ENCODE data around the gene KDF1.
A peak's percentile ranks its signal among the peaks of the same experiment; 100 is the strongest.
"Not testable (repeated sequence)": the region's sequence is repeated elsewhere in the genome, so short reads cannot be mapped to it uniquely, and the experiment has no call there.

Gene KDF1

DNA sequence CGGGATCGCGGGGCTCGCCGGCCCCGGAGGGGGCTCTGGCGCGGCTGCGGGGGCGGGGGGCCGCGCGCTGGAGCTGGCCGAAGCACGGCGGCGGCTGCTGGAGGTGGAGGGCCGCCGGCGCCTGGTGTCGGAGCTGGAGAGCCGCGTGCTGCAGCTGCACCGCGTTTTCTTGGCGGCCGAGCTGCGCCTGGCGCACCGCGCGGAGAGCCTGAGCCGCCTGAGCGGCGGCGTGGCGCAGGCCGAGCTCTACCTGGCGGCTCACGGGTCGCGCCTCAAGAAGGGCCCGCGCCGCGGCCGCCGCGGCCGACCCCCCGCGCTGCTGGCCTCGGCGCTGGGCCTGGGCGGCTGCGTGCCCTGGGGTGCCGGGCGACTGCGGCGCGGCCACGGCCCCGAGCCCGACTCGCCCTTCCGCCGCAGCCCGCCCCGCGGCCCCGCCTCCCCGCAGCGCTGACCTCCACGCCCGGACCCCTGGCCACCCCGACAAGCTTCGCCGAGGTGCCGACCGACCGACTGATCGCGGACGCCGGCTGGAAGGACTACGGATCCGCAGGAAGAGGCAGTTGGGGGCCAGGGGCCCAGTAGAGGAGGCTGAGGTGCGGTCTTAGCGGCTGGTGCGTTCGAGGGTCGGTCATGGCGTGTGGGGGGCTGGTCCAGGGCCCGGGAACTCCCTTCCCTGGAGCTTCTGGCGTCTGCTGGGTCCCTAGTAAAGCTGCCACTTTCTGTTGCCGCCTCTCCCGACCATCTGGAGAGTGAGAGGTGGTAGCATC lies 33.9 kb upstream of the KDF1 start:
- no peak for DNase-seq (ENCODE audit: extremely low read depth in 1 of 2, low read depth in 1 of 2)

DNA sequence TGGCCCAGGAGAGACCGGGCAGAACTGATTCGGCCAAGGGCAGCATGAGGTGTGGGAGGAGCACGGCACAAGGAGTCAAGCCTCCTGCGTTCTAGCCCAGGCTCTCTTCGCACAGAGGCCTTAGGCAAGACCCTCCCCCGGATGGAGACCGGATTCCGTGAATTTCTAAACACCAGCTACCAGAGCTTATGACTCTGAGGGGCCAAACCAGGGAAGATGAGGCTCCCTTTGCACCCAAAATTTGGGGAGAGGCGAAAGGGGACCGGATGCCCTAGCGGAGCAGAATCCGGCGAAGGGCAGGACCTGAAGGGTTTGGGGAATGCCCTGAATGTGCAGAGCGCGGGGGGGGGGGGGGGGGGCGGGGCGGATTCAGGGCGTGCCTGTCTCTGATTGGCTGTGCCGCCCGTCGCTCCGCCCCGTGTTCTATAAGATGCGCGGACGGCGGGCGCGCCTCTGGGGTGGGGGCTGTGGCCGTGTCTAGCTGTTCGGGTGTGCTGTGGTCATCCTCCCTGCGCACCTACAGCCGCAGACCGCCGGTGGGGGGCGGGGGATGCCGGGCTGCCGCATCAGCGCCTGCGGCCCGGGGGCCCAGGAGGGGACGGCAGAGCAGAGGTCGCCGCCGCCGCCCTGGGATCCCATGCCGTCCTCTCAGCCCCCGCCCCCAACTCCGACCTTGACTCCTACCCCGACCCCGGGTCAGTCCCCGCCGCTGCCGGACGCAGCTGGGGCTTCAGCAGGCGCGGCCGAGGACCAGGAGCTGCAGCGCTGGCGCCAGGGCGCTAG lies 33.2 kb upstream of the KDF1 start, which contains the start of gene TRNP1:
TRNP1 (plus strand) TSS at position 456 of the 783 bp plus-strand sequence; CDS start at position 551, 95 bp downstream.
- DNase-seq (ENCODE audit: extremely low read depth in 1 of 2, low read depth in 1 of 2) = peak in 1 of 2 donors; percentile 45

DNA sequence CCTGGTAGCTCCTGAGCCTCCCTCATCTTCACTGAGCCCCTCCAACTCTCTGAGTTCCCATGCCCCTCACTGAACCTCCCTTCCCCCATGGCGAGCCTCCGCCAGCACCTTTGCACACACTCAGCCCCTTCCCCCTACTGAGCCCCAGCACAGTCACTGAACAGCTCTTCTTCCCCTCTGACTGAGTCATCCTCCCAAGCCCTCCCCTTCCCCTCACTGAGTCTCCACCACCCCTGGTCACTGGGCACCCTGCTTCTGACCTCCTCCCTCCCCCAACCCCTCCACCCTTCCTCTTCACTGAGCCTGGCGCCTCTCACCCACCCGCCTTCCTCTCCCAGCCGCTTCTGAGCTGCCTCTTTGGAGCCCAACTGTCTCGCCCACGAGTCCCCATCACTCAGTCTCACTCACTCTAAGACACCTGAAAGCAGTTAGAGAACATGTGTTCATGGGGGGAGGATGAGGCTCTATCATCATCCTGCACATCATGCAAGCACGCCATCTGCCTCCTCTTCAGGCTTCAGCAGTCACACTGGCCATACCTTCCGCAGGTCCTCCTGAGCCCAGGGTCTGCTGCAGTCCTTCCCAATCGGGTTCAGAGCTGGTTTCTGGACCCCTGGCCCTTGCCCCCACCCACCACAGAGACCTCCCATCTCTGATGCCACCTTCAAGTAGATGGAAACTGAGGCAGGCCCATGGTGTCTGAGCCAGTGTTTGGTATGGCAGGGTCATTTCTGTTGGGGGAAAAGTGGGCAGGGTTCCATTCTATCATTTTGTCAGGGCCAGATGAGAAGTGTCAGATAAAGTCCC lies 31.2 kb upstream of the KDF1 start:
- no peak for DNase-seq (ENCODE audit: extremely low read depth in 1 of 2, low read depth in 1 of 2)

DNA sequence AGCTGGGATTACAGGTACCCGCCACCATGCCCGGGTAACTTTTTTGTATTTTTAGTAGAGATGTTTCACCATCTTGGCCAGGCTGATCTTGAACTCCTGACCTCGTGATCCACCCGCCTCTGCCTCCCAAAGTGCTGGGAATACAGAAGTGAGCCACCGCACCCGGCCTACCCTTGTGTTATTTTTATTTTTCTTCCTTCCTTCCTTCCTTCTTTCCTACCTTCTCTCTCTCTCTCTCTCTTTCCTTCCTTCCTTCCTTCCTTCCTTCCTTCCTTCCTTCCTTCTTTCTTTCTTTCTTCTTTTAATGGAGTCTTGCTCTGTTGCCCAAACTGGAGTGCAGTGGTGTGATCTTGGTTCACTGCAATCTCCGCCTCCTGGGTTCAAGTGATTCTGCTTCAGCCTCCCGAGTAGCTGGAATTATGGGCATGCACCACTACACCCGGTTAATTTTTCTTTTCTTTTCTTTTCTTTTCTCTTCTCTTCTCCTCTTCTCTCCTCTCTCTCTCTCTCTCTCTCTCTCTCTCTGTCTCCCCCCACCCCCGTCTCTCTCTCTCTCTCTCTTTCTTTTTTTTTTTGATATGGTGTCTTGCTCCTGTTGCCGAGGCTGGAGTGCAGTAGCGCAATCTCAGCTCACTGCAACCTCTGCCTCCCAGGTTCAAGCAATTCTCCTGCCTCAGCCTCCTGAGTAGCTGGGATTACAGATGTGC lies 29.3 kb upstream of the KDF1 start:
- DNase-seq (ENCODE audit: extremely low read depth in 1 of 2, low read depth in 1 of 2) = not testable (repeated sequence)

DNA sequence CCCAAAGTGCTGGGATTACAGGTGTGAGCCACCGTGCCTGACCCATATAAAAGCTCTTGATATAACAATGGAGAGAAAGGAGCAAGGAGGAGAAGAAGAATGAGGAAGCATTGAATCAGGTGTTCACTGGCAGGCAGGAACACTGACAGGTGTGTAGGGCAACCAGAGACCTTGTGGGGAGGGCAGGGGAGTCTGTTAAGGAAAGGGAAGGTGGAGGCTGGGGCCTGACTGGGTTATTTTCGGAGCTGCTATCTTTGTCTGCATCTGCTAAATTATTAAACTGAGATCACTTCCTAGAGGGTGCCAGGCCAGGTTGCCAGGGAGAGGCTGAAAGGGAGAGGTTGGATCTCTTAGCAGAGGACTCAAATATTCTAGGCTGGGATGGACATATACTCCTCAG lies 26.4 kb upstream of the KDF1 start:
- no peak for DNase-seq (ENCODE audit: extremely low read depth in 1 of 2, low read depth in 1 of 2)

DNA sequence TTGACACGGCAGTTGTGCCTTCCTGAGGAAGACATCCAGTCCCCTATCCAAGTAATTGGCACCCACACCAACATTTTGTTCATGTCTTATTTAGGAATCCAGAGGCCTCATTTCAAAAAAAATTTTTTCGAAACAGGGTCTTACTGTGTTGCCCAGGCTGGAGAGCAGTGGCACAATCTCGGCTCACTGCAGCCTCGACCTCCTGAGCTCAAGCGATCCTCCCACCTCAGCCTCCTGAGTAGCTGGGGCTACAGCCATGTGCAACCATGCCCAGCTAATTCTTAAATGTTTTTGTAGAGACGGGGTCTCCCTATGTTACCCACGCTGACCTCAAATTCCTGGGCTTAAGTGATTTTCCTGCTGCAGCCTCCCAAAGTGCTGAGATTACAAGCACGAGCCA lies 24.0 kb upstream of the KDF1 start:
- DNase-seq (ENCODE audit: extremely low read depth in 1 of 2, low read depth in 1 of 2) = no peak

DNA sequence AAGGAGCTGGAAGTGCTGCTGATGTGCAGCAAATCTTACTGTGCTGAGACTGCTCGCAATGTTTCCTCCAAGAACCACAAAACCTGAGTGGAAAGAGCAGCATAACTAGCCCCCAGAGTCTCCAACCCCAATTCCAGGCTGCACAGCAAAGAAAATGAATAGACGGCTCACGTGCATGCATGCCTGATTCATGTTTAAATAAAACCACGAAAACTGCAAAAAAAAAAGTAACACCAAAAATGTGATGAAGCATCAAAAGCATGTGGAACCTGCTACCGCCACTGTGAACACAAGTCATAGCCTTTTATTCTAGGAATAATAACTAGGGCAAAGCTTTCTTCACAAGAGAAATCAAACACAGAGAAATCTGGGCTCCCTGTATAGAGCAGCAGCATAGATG lies 23.6 kb upstream of the KDF1 start:
- no peak for DNase-seq (ENCODE audit: extremely low read depth in 1 of 2, low read depth in 1 of 2)

DNA sequence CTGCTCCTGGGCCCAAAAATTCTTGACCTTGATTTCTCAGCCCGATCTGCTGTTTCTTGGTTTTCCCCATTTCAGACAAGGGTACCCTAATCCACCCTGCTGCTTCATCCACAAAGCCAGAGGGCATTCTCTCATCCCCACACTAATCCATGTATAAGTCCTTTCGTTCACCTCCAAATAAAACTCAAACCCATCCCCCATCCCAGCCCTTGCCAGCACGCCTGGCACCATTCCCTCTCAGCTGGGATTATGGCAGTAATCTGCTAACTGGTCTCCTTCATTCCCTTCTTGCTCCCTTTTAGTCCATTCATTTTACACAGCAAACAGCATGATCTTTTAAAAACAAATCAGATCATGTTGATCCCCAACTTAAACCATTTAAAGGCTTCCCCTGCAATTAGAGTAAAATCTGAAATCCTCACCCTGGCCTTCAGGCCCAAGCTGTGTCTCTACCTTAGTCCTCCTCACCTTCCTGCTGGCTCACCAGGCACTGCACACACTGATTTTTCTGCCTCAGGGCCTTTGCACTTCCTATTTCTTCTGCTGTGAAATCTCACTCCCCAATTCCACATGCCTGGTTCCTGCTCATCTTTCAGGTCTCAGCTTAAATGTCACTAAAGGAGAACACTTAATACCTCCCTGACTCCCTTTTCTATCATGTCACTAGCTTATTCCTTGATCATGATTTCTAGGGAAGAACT lies 21.0 kb upstream of the KDF1 start:
- DNase-seq (ENCODE audit: extremely low read depth in 1 of 2, low read depth in 1 of 2) = no peak

DNA sequence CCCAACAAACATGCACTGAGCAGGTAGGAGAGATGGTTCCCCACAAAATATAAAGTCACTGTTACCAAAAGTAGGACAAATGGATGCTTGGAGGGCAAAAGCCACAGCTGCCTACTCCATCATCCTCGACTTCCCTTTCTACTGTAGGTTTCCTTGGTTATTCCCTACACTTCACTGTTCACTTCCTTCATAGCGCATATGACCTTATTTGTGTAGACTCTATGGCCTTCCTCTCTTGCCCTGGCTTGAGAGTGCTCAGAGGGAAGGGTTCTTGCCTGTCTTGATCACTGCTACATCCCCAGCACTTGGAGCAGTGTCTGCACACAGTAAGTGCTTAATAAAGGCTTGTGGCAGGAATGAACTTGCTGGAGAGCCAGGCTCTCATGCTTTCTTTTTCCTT lies 18.6 kb upstream of the KDF1 start:
- no peak for DNase-seq (ENCODE audit: extremely low read depth in 1 of 2, low read depth in 1 of 2)

DNA sequence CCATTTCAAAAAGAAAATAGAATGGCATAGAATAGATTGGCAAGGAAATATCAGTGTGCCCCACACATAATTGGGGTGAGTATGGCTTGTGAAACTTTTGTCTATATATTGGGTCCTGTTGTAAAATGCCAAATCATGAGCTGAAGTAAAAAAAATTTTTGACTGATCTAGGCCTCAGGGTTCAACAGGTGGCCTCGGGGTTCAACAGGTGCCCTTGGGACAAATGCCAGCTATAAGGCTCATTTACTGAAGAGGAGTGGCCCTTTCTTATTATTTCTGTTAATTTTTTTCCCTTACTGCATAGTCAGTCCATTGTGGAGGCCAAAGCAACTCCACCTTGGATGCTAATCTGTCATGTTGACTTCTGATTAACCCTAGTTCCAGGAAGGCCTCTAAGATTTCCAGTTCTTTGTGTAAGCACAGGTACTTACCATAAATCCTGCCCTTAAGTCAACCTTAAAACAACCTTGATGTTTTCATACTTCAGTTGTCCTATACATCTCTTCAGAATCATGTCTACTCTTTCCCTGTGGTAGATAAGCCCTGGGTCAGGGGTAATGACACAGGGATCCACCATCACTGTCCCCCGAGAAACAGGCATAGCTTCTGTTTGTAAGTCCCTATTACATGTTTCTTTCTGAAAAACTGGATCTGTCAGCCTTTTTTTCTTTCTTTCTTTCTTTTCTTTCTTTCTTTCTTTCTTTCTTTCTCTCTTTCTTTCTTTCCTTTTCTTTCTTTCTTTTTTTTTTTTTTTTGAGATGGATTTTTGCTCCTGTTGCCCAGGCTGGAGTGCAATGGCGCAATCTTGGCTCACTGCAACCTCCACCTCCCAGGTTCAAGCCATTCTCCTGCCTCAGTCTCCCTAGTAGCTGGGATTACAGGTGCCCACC lies 16.6 kb upstream of the KDF1 start:
- no peak for DNase-seq (ENCODE audit: extremely low read depth in 1 of 2, low read depth in 1 of 2)

DNA sequence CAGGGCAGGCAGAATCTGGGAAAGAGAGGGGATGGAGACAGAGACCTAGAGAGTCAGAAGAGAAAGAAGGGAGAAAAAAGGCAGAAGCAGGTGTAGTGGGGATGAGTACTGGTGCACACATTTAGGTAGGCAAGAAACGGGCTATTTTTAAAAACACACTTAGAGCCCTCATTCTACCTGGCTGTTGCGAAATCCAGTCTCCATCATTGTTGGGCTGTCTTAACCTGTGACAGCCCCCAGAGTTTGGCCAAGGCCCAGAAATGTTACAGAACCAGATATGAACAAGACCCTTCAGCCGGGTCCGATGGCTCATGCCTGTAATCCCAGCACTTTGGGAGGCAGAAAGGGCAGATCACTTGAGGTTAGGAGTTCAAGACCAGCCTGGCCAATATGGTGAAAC lies 12.6 kb upstream of the KDF1 start:
- DNase-seq (ENCODE audit: extremely low read depth in 1 of 2, low read depth in 1 of 2) = no peak

DNA sequence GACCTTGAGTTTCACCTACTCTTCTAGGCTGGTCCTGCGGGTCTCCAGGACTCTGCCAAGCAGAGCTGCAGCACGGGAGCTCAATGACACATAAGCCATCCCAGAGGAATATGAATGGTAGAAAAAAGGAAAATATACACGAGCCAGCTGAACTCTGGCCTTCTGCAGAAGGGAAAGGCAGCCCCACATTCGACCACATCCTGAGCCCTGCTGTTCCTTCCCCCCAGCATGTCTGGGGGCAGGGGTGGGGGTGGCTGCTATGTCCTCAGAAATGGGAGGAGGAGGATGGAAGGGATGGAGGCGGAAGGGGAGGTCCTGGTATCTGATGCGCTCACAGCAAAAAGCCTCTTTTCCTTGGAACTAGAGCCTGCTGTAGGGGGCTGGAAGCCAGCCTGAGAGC lies 12.1 kb upstream of the KDF1 start:
- DNase-seq (ENCODE audit: extremely low read depth in 1 of 2, low read depth in 1 of 2) = no peak

DNA sequence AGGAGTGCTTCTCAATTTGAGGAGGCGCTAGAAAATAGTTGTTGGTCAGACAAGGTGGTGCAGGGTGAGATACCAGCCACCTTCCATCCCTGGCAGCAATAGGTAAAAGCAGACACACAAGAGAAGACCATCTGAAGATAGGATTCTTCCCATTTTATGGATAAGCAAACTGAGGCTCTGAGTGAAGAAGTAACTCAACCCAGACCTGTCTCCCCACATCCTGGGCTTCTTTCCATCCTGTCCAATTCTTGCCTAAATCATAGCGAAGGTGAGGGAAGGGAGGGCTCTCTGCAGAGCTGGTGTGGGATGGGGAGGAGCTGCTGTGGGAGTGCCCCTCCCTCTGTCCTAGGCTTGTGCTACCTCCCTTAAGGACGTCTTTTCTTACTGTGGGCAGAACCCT lies 11.3 kb upstream of the KDF1 start:
- DNase-seq (ENCODE audit: extremely low read depth in 1 of 2, low read depth in 1 of 2) = no peak

DNA sequence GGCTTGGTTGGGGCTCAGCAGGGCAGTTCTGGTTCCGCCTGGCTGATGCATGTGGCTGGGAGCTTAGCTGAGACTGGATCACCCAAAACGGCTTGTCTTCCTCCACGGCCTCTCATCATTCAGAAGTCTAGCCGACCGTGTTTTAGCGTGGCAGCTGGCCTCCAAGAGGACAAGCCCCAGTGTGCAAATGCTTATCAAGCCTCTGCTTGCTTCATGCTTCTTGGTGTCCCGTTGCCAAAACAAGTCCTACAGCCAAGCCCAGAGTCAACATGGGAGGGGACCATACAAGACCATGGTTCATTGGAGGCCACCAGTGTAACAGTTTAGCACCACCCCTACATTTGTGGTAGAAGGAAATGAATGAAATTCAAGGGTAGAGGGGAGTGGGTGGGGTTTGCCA lies 10.5 kb upstream of the KDF1 start:
- DNase-seq (ENCODE audit: extremely low read depth in 1 of 2, low read depth in 1 of 2) = no peak

DNA sequence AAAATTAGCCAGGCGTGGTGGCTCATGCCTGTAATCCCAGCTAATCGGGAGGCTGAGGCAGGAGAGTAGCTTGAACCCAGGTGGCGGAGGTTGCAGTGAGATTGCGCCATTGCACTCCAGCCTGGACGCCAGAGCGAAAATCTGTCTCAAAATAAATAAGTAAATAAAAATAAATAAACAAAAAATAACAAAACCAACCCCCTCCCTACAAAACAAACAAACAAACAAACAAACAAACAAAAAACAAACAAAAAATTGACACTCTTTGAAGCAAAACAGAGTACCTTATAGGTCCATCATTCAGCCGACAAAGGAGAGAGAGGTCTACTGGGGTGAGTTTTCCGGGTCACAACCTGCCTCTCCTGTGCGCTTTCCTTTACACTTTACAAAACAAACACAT lies 5.4 kb upstream of the KDF1 start:
- DNase-seq (ENCODE audit: extremely low read depth in 1 of 2, low read depth in 1 of 2) = no peak

DNA sequence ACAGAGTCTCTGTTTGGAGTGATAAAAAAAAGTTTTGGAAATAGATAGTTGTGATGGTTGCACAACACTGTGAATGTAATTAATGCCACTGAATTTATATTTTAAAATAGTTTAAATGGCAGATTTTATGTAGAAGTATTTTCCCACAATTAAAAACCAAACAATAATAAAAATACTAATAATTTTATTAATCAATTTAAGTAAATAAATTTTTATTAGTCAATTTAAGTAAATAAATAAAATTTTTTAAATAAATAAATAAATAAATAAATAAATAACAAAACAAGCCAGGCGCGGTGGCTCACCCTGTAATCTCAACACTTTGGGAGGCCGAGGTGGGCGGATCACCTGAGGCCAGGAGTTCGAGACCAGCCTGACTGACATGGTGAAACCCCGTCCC lies 4.9 kb upstream of the KDF1 start:
- DNase-seq (ENCODE audit: extremely low read depth in 1 of 2, low read depth in 1 of 2) = no peak

DNA sequence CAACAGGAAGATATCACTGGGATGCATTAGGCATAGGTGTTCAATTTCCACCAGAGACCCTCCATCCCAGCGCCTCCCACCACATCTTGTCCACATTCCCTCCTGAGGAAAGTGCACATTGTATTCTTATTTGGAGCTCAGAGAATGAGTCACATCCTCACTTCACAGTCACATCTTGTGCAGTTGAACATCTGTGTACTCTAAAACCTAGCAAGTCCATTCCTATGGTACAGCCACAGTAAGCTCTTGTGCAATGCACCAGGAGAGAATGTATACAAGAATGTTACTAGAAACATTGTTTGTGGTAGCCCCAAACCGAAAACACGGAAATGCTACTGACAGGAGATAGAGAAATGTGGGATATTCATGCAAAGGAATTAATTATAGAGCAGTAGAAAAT lies 1.6 kb upstream of the KDF1 start:
- no peak for DNase-seq (ENCODE audit: extremely low read depth in 1 of 2, low read depth in 1 of 2)

DNA sequence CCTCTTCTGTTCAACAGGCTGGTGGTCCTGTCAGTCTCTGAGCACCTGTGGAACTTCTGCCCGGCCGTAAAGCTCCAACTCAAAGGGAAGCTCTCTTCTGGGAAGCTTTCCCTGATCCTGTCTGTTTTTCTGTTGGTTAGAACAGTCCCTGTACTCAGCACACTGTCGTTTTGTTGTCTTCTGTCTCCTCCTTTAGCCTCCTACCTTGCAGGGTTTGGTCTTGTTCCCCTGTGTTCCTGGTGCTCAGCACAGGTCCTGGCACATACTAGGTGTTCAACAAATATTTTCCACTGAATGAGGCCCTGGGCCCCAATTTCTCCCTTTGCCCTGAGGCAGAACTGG lies 328 bp upstream of the KDF1 start:
- no peak for DNase-seq (ENCODE audit: extremely low read depth in 1 of 2, low read depth in 1 of 2)

DNA sequence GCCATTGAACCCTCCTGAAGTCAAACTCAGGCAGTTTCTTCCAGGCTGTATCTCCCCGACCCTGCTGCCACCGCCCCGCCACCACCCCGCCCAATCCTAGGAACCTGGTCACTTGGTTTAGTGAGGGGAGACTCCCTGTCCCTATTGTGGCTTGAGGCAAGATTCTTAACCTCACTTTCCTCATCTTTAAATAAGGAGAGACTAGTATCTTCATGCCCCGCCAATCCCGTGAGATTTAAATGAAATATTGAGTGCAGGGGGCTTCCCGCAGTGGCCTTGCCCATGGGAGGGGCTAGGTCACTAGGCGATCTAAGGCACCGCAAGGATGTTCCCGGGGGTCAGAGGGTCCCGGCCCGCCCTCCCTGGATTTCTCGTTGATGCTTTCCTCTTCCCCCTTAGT lies 998 bp downstream of the KDF1 start:
- no peak for DNase-seq (ENCODE audit: extremely low read depth in 1 of 2, low read depth in 1 of 2)

Measured in stimulated activated CD8-positive, alpha-beta memory T cell treated with anti-CD3 and anti-CD28 coated beads, Interleukin-7, amount 100 ng/mL, for 48 hours (primary cell).